Vagina (tissue), 2 donors: Measurements from ENCODE around the gene WNT7A.

ENCODE experiments used
- CTCF ChIP-seq, 3 experiments: fragments of 450-650 bp in 2 of 3; fragments of 200-600 bp in 1 of 3; sonication (generic) in 1 of 3; IDR thresholded peaks; one replicate each; pipeline ENCODE4 v1.5.1; 2017 to 2019; ENCODE audit warnings: antibody characterized with exemption in 3 of 3, mild to moderate bottlenecking in 2 of 3, moderate library complexity in 2 of 3
- POLR2A ChIP-seq, 2 donors: fragments of 450-650 bp; IDR thresholded peaks; one replicate each; pipeline ENCODE4 v1.6.1; 2017; ENCODE audit warnings: antibody characterized with exemption in 2 of 2, mild to moderate bottlenecking in 2 of 2, moderate library complexity in 2 of 2
- POLR2AphosphoS5 ChIP-seq, 2 donors: sonication (generic); formaldehyde crosslinking; IDR thresholded peaks; one replicate each; pipeline ENCODE4 v1.9.0; 2017; ENCODE audit warnings: antibody characterized with exemption in 2 of 2, mild to moderate bottlenecking in 2 of 2, low read depth in 1 of 2; ENCODE audit not compliant: insufficient read depth in 1 of 2

GRCh38 chr3:13866041-13866965, 13.6 kb downstream of the WNT7A start:
- TF ChIP-seq POLR2A (IDR thresholded peaks at IDR 0.05) (no peak), CTCF (IDR thresholded peaks at IDR 0.05) (no peak), POLR2AphosphoS5 (IDR thresholded peaks at IDR 0.05; ENCODE audit: insufficient read depth in 1 of 2, low read depth in 1 of 2) (no peak)
